Measurements from ENCODE around the gene PATL1. TPM values are rescaled to one million over a fixed set of nuclear protein-coding genes. Genes with fewer than 3 reads are reported as not detected.
A peak's percentile ranks its signal among the peaks of the same experiment; 100 is the strongest.

The PATL1 gene
- total RNA-seq, 2 experiments from 2014 or later: 51.8 to 55.2 TPM

GRCh38 chr11:59625703-59626102 is 43.1 kb downstream of the PATL1 start:
- Histone ChIP-seq H3K4me3 (ENCODE audit: low read length) (no peak overlapping the region), H3K27ac (ENCODE audit: low read depth in 1 of 2, low read length in 2 of 2) (no peak overlapping the region), H3K36me3 (ENCODE audit: insufficient read depth, low read length) (no peaks in the 10 kb centered on the region), H3K27me3 (ENCODE audit: control insufficient read depth in 1 of 2, insufficient read depth in 2 of 2, low read length in 2 of 2) (no peaks in the 10 kb centered on the region), H3K4me1 (ENCODE audit: insufficient read depth, low read length) (no peaks in the 10 kb centered on the region), H3K9me3 (ENCODE audit: control insufficient read depth in 1 of 2, insufficient read depth in 1 of 2, low read length in 2 of 2) (no peaks in the 10 kb centered on the region)
- H3K27ac Mint-ChIP-seq: no peak overlapping the region
- TF ChIP-seq CTCF (IDR thresholded peaks at IDR 0.05): no peak
- DNase-seq (no peak), ATAC-seq (ENCODE audit: poor library complexity) (no peak)
- H3K27me3 Mint-ChIP-seq: no peaks in the 10 kb centered on the region
- ChIA-PET CTCF (no interaction called here), POLR2A (no interaction called here)
- no peaks in the 10 kb centered on the region for H3K4me1 Mint-ChIP-seq (ENCODE audit: low read depth)
- H3K36me3 Mint-ChIP-seq (ENCODE audit: low read depth): peaks cover 9% of the 10 kb centered on the region
- no peak overlapping the region for H3K4me3 Mint-ChIP-seq
- intact Hi-C loops (cut with DNase I, micrococcal nuclease): no loop called here
- no peaks in the 10 kb centered on the region for H3K9me3 Mint-ChIP-seq

DNA sequence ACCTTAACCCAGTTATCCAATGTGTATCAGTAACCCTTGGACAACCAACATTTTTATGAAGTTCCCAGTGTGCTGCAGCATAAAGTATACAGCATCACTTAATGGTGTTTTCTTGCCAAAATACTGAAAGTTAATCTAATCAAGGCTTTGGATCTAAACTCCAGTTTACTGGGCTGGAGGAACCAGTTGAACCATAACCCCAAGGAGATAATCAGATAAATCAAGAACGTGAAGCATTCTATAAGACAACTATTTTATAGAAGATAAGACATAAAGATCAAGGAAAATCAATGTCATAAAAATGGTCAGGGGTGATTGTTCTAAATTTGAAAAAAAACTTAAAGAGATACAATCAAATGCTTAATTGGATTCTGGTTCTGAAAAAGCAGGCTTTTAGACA is 51.0 kb downstream of the PATL1 start:
- Mint-ChIP-seq H3K4me1 (ENCODE audit: low read depth) (peaks cover 31% of the 10 kb centered on the region), H3K4me3 (no peak overlapping the region), H3K9me3 (no peaks in the 10 kb centered on the region), H3K36me3 (ENCODE audit: low read depth) (peaks cover 14% of the 10 kb centered on the region), H3K27me3 (no peaks in the 10 kb centered on the region), H3K27ac (no peak overlapping the region)
- no peaks in the 10 kb centered on the region for H3K9me3 ChIP-seq (ENCODE audit: control insufficient read depth in 1 of 2, insufficient read depth in 1 of 2, low read length in 2 of 2)
- peaks cover 17% of the 10 kb centered on the region for H3K4me1 ChIP-seq (ENCODE audit: insufficient read depth, low read length)
- no peaks in the 10 kb centered on the region for H3K27me3 ChIP-seq (ENCODE audit: control insufficient read depth in 1 of 2, insufficient read depth in 2 of 2, low read length in 2 of 2)
- H3K36me3 ChIP-seq (ENCODE audit: insufficient read depth, low read length): peaks cover 6% of the 10 kb centered on the region
- H3K4me3 ChIP-seq (ENCODE audit: low read length): no peak overlapping the region
- TF ChIP-seq CTCF (IDR thresholded peaks at IDR 0.05): no peak
- POLR2A ChIA-PET: interaction anchor here (0.9 to 3.8 kb wide), 3 partner anchors 52 to 68 kb away, joined by 4 to 130 read pairs (median 79); partner anchors contain the start of gene PATL1
- CTCF ChIA-PET: no interaction called here
- DNase-seq: no peak
- H3K27ac ChIP-seq (ENCODE audit: low read depth in 1 of 2, low read length in 2 of 2): no peak overlapping the region
- ATAC-seq (ENCODE audit: poor library complexity): no peak
- intact Hi-C loops (cut with DNase I, micrococcal nuclease): loop anchor here (5.0 to 10.0 kb wide), 3 partner anchors 81 to 1043 kb away; partner anchors contain the start of genes LPXN (in 1 of the 2) and ZFP91 (in 1 of the 2)

DNA sequence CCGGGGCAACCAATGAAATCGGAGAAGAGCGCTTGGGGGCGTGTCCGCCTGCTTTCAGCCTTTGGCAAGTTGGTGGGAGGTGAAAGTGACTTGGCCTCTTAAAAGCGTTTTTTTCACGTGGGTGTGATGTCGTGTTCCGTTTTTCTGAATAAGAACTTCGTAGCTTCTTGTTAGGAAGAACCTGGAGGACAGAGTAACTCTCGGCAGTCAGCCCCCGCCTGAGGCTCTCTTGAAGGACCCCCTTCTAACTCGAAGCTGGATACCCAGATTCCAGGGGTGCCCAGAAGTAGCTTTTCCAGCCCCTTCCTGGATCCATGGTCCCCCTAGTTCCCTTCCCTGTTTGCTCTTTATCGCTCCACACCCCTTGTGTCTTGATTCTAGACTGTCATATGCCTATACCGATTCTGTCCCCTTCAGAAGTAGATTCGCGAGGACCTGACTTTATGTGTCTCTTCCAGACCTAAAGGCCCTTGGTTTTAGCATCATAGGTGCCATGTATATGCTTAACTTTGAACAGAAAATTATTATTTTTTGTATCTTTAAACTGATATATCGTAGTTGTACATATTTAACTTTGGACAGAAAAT is 52.3 kb downstream of the PATL1 start:
- ATAC-seq (ENCODE audit: poor library complexity) (no peak), DNase-seq (no peak)
- Mint-ChIP-seq H3K4me1 (ENCODE audit: low read depth) (peaks cover 44% of the 10 kb centered on the region), H3K27ac (peak overlapping the region; percentile 77), H3K36me3 (ENCODE audit: low read depth) (peaks cover 28% of the 10 kb centered on the region), H3K4me3 (peak overlapping the region; percentile 82), H3K27me3 (no peaks in the 10 kb centered on the region), H3K9me3 (no peaks in the 10 kb centered on the region)
- ChIA-PET POLR2A (interaction anchor here (0.6 to 3.8 kb wide), 25 partner anchors 13 to 1813 kb away, joined by 3 to 130 read pairs (median 8); partner anchors contain the start of genes CPSF7, MRPL16, PATL1 and SDHAF2), CTCF (interaction anchor here (0.7 to 2.8 kb wide), 4 partner anchors 60 to 445 kb away, joined by 3 to 9 read pairs (median 6); no protein-coding TSS in a partner anchor)
- intact Hi-C loops (cut with DNase I, micrococcal nuclease): loop anchor here (1.0 to 10.0 kb wide), 6 partner anchors 53 to 1042 kb away; partner anchors contain the start of genes PATL1 (in 2 of the 2), LPXN (in 1 of the 2) and ZFP91 (in 1 of the 2)
- H3K27me3 ChIP-seq (ENCODE audit: control insufficient read depth in 1 of 2, insufficient read depth in 2 of 2, low read length in 2 of 2): no peaks in the 10 kb centered on the region
- TF ChIP-seq CTCF (IDR thresholded peaks at IDR 0.05): no peak
- no peaks in the 10 kb centered on the region for H3K9me3 ChIP-seq (ENCODE audit: control insufficient read depth in 1 of 2, insufficient read depth in 1 of 2, low read length in 2 of 2)
- peak overlapping the region; percentile 90 to 99 for H3K27ac ChIP-seq (ENCODE audit: low read depth in 1 of 2, low read length in 2 of 2)
- peak overlapping the region; percentile 57 for H3K4me3 ChIP-seq (ENCODE audit: low read length)
- H3K36me3 ChIP-seq (ENCODE audit: insufficient read depth, low read length): peaks cover 10% of the 10 kb centered on the region
- peaks cover 22% of the 10 kb centered on the region for H3K4me1 ChIP-seq (ENCODE audit: insufficient read depth, low read length)
